Neural crest cell (in vitro differentiated cells): Measurements from ENCODE around the gene TMEM109. TPM values are rescaled to one million over a fixed set of nuclear protein-coding genes. Genes with fewer than 3 reads are reported as not detected.

Experiments
- DNase-seq: peaks from one replicate; pipeline ENCODE4 v3.0.0; 2021; ENCODE audit warnings: low read depth, mixed read lengths, low spot score
- H3K27ac Mint-ChIP-seq: one replicate; pipeline ENCODE4 v1.8.0; 2021; ENCODE audit warnings: mild to moderate bottlenecking, mixed read lengths; ENCODE audit not compliant: unreplicated experiment
- H3K27me3 Mint-ChIP-seq: 2 replicates; pipeline ENCODE4 v1.8.0; 2021; ENCODE audit warnings: low read depth, mild to moderate bottlenecking, mixed read lengths
- H3K36me3 Mint-ChIP-seq: 2 replicates; pipeline ENCODE4 v1.8.0; 2021; ENCODE audit warnings: low read depth, mild to moderate bottlenecking, mixed read lengths
- H3K4me1 Mint-ChIP-seq: 2 replicates; pipeline ENCODE4 v1.8.0; 2021; ENCODE audit warnings: mixed read lengths
- H3K4me3 Mint-ChIP-seq: one replicate; pipeline ENCODE4 v1.8.0; 2021; ENCODE audit warnings: mild to moderate bottlenecking, mixed read lengths
- H3K9me3 Mint-ChIP-seq: 2 replicates; pipeline ENCODE4 v1.8.0; 2021; ENCODE audit warnings: mixed read lengths
- total RNA-seq: library from RNA; stranded (reverse); gene quantifications from 2 replicates; pipeline ENCODE4 v1.2.1, GENCODE V29; 2021
- TF ChIP-seq, protein P1 (sequence below): fragments of 200-600 bp; sonication (generic); conservative IDR thresholded peaks from 2 replicates; pipeline ENCODE4 v1.5.0; 2021; ENCODE audit warnings: antibody characterized with exemption, mild to moderate bottlenecking

The TMEM109 gene
- total RNA-seq, 1 donor from 2014 or later, result 64.4 TPM

DNA sequence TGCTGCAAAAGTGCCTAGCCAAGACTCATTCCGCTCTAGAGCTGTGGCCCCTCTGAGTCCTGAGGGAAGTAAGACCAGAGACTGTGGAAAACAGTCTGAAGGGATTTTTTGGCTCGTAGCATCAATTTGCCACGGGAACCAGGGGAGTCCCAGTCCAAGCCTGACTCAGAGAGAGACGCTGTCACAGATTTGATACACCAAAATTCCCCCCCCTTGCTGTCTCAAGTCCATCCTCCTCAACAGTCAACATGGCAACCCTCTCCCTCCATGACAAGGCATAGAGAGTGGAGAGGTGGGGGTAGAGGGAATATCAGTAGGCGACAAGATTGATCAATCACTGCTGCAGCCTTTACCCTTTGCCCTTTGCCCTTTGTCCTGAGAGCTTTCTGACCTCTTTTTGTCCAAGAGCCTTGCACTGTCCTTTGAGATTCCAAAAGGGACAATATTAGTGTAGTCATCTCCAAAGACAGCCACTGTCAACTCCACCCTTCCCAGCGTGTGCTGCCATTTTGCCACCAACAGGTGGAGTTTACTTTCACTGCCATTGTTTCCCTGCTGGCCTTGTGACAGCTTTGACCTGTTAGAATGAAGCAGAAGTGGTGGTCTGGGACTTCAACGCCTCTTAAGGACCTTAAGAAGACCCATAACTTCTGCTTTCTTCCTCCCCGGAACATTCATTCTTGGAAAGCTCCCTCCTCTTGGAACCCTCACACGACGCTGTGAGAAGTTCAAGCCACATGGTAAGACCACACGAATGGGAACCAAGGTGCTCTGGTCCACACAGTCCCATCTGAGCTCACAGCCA is 30.7 kb downstream of the TMEM109 start:
- Mint-ChIP-seq H3K27ac (no peak overlapping the region), H3K36me3 (no peaks in the 10 kb centered on the region)
- TF ChIP-seq, protein P1, sequence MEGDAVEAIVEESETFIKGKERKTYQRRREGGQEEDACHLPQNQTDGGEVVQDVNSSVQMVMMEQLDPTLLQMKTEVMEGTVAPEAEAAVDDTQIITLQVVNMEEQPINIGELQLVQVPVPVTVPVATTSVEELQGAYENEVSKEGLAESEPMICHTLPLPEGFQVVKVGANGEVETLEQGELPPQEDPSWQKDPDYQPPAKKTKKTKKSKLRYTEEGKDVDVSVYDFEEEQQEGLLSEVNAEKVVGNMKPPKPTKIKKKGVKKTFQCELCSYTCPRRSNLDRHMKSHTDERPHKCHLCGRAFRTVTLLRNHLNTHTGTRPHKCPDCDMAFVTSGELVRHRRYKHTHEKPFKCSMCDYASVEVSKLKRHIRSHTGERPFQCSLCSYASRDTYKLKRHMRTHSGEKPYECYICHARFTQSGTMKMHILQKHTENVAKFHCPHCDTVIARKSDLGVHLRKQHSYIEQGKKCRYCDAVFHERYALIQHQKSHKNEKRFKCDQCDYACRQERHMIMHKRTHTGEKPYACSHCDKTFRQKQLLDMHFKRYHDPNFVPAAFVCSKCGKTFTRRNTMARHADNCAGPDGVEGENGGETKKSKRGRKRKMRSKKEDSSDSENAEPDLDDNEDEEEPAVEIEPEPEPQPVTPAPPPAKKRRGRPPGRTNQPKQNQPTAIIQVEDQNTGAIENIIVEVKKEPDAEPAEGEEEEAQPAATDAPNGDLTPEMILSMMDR, result peak; percentile 44

DNA sequence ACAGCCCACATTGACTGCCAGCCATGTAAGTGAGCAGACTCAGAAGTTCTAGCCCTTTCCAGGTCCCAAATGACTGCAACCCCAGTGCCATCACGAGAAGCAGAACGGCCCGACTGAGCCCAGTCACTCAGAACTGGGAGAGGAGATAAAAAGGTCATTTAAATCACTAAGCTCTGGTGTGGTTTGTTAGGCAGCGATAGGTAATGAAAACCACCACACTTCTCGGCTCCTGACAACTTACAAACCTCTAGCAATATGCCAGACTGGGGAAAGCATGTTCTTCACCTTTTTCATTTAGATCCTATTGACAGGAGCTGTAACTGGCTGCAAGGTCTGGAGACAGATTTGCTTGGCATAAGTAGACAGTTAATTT is 31.3 kb downstream of the TMEM109 start:
- TF ChIP-seq, protein P1, result no peak
- Mint-ChIP-seq H3K27ac (no peak overlapping the region), H3K36me3 (no peaks in the 10 kb centered on the region), H3K4me3 (no peak overlapping the region), H3K27me3 (peaks cover 24% of the 10 kb centered on the region), H3K9me3 (no peaks in the 10 kb centered on the region), H3K4me1 (peaks cover 64% of the 10 kb centered on the region)
- no peak for DNase-seq

More for the DNA sequence above, 30.7 kb downstream of the TMEM109 start:
- Mint-ChIP-seq H3K4me1 (peaks cover 58% of the 10 kb centered on the region), H3K4me3 (no peak overlapping the region), H3K27me3 (peaks cover 19% of the 10 kb centered on the region), H3K9me3 (no peaks in the 10 kb centered on the region)
- no peak for DNase-seq

DNA sequence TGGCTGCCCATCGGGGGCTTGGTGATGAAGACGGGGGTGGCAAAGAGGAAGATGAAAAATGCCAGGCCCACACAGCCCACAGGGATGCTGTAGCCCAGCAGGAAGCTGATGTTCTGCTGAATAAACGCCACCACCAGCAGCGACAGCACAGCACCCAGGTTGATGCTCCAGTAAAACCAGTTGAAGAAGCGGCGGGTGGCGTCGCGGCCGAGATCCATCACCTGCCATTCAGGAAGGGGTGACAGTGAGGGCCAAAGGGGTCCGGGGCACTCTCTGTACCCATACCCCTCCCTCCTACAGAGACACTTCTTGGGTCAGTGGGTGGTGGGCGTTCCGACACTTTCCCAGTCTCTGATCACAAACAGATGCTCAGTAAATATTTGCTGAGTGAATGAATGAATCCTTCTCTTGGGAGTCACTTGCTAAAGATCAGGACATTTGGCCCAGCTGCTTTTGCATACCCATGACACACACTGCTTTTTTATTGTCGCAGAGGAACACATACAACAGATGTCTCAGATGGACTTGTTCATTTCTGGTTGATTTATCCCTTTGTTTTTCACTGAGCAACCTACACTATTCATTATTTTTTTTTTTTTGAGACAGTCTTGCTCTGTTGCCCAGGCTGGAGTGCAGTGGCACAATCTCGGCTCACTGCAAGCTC is 32.8 kb downstream of the TMEM109 start:
- TF ChIP-seq, protein P1, result no peak
- DNase-seq, result no peak
- Mint-ChIP-seq H3K36me3 (no peaks in the 10 kb centered on the region), H3K27me3 (peaks cover 28% of the 10 kb centered on the region), H3K4me3 (peak overlapping the region; percentile 27), H3K27ac (no peak overlapping the region), H3K9me3 (no peaks in the 10 kb centered on the region), H3K4me1 (peaks cover 65% of the 10 kb centered on the region)

DNA sequence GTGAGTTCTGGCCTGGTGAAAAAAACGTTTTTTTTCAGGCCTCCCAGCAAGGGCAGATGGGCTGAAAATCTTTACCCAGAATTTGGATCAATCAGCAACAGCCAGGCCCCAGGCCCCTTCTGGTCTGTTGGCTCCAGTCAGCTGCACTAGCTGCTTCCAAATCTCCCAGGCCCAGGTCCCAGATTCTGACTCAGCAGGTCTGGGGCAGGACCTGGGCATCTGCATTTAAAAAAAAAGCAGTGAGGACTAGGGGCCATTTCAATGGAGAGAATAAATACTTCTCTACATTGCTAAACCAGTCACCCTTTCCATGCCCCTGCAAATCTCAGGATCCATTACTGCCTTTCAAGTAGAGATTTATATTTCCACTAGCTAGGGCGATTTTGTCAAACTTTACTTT is 33.7 kb downstream of the TMEM109 start:
- TF ChIP-seq, protein P1, result no peak
- DNase-seq, result no peak
- peaks cover 71% of the 10 kb centered on the region for H3K4me1 Mint-ChIP-seq
- H3K4me3 Mint-ChIP-seq, result peak overlapping the region; percentile 66
- H3K27me3 Mint-ChIP-seq, result peaks cover 37% of the 10 kb centered on the region
- no peaks in the 10 kb centered on the region for H3K9me3 Mint-ChIP-seq
- H3K36me3 Mint-ChIP-seq, result no peaks in the 10 kb centered on the region
- no peak overlapping the region for H3K27ac Mint-ChIP-seq

DNA sequence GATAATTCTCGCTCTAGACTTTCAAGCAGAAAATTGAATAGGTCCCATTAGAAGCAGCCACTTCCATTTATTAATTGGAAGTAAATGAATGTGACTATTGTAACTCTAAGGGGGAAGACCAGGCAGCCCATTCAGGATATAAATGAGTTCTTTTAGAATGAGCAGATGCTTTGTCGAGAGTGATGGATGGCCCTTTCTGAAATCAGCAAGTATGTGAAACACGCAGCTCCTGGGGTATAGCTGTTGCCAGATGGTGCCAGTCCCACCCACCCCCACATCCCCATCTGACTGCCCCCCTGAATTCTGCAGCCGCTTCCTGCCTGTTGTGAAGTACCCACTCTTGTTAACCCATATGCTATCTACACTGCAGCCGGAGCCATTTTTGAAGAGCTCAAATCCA is 34.3 kb downstream of the TMEM109 start:
- Mint-ChIP-seq H3K4me3 (peak overlapping the region; percentile 66), H3K27me3 (peaks cover 40% of the 10 kb centered on the region), H3K27ac (peak overlapping the region; percentile 95), H3K4me1 (peaks cover 70% of the 10 kb centered on the region), H3K9me3 (no peaks in the 10 kb centered on the region), H3K36me3 (no peaks in the 10 kb centered on the region)
- TF ChIP-seq, protein P1, result no peak
- no peak for DNase-seq
